ENCODE measurements around the gene SLC25A53.
A peak's percentile ranks its signal among the peaks of the same experiment; 100 is the strongest.
"Not testable (repeated sequence)": the region's sequence is repeated elsewhere in the genome, so short reads cannot be mapped to it uniquely, and the experiment has no call there.

The SLC25A53 gene

GRCh38 chrX:104112326-104112951, 44.4 kb downstream of the SLC25A53 start, which contains the start of gene ZCCHC18:
Gene ZCCHC18 (plus strand): TSS chrX:104112523. CDS start chrX:104114112, 1,589 bp downstream.
- TF ChIP-seq POLR2A (IDR thresholded peaks at IDR 0.05; ENCODE audit: low read depth, low read length), result 0 out of 2 replicates have a peak, but pooled peaks have one; percentile 14
- DNase-seq (ENCODE audit: insufficient read length, low spot score), result peak; percentile 41
- FAIRE-seq, result no peak

GRCh38 chrX:104110491-104111240, 46.1 kb downstream of the SLC25A53 start:
- not testable (repeated sequence) for FAIRE-seq

GRCh38 chrX:104108955-104109354, 47.9 kb downstream of the SLC25A53 start:
- no peak for TF ChIP-seq POLR2A (IDR thresholded peaks at IDR 0.05; ENCODE audit: low read depth, low read length)
- FAIRE-seq, result no peak

More at GRCh38 chrX:104110491-104111240, 46.1 kb downstream of the SLC25A53 start:
- DNase-seq (ENCODE audit: insufficient read length, low spot score), result not testable (repeated sequence)

GRCh38 chrX:104105330-104106262, 51.2 kb downstream of the SLC25A53 start:
- DNase-seq (ENCODE audit: insufficient read length, low spot score) (no peak), FAIRE-seq (no peak)
- TF ChIP-seq POLR2A (IDR thresholded peaks at IDR 0.05; ENCODE audit: low read depth, low read length), result no peak

More at GRCh38 chrX:104108955-104109354, 47.9 kb downstream of the SLC25A53 start:
- DNase-seq (ENCODE audit: insufficient read length, low spot score), result no peak

GRCh38 chrX:104104676-104105075, 52.1 kb downstream of the SLC25A53 start:
- FAIRE-seq, result no peak
- TF ChIP-seq POLR2A (IDR thresholded peaks at IDR 0.05; ENCODE audit: low read depth, low read length), result no peak
- no peak for DNase-seq (ENCODE audit: insufficient read length, low spot score)

GRCh38 chrX:104098919-104099318, 57.9 kb downstream of the SLC25A53 start:
- DNase-seq (ENCODE audit: insufficient read length, low spot score), result no peak
- no peak for TF ChIP-seq POLR2A (IDR thresholded peaks at IDR 0.05; ENCODE audit: low read depth, low read length)
- no peak for FAIRE-seq

- peak; percentile 41 for FAIRE-seq
- no peak for TF ChIP-seq POLR2A (IDR thresholded peaks at IDR 0.05; ENCODE audit: low read depth, low read length)
- DNase-seq (ENCODE audit: insufficient read length, low spot score), result no peak
Observed at GRCh38 chrX:104098151-104098808, 58.5 kb downstream of the SLC25A53 start.

GRCh38 chrX:104085919-104086318, 70.9 kb downstream of the SLC25A53 start:
- TF ChIP-seq POLR2A (IDR thresholded peaks at IDR 0.05; ENCODE audit: low read depth, low read length), result no peak
- FAIRE-seq (no peak), DNase-seq (ENCODE audit: insufficient read length, low spot score) (no peak)

- TF ChIP-seq POLR2A (IDR thresholded peaks at IDR 0.05; ENCODE audit: low read depth, low read length), result no peak
- DNase-seq (ENCODE audit: insufficient read length, low spot score), result no peak
- FAIRE-seq, result no peak
Observed at GRCh38 chrX:104085477-104085876, 71.3 kb downstream of the SLC25A53 start.

GRCh38 chrX:104084534-104085277, 72.1 kb downstream of the SLC25A53 start:
- FAIRE-seq (no peak), DNase-seq (ENCODE audit: insufficient read length, low spot score) (no peak)
- no peak for TF ChIP-seq POLR2A (IDR thresholded peaks at IDR 0.05; ENCODE audit: low read depth, low read length)

GRCh38 chrX:104084063-104084462, 72.7 kb downstream of the SLC25A53 start:
- FAIRE-seq (no peak), DNase-seq (ENCODE audit: insufficient read length, low spot score) (no peak)
- TF ChIP-seq POLR2A (IDR thresholded peaks at IDR 0.05; ENCODE audit: low read depth, low read length), result no peak

GRCh38 chrX:104077854-104078253, 79.0 kb downstream of the SLC25A53 start:
- not testable (repeated sequence) for DNase-seq (ENCODE audit: insufficient read length, low spot score); FAIRE-seq

- DNase-seq (ENCODE audit: insufficient read length, low spot score); FAIRE-seq: not testable (repeated sequence)
Observed at GRCh38 chrX:104075778-104076445, 80.9 kb downstream of the SLC25A53 start, which contains the start of gene TMSB15C. Gene TMSB15C (minus strand): TSS chrX:104076236.

GRCh38 chrX:104062636-104063035, 94.2 kb downstream of the SLC25A53 start:
- not testable (repeated sequence) for FAIRE-seq; DNase-seq (ENCODE audit: insufficient read length, low spot score)

- not testable (repeated sequence) for FAIRE-seq
Observed at GRCh38 chrX:104054956-104055355, 101.9 kb downstream of the SLC25A53 start.

More at GRCh38 chrX:104054956-104055355, 101.9 kb downstream of the SLC25A53 start:
- not testable (repeated sequence) for DNase-seq (ENCODE audit: insufficient read length, low spot score)
